ENCODE results near the gene MORC1. TPM values are rescaled to one million over a fixed set of nuclear protein-coding genes. Genes with fewer than 3 reads are reported as not detected.

MORC1 gene
- total RNA-seq, 1 donor from 2014 or later: not detected

- Histone ChIP-seq H3K4me3 (no peak overlapping the region), H3K27me3 (ENCODE audit: low read depth) (no peaks in the 10 kb centered on the region), H3K9me3 (no peaks in the 10 kb centered on the region), H3K4me1 (no peaks in the 10 kb centered on the region), H3K27ac (no peak overlapping the region), H3K36me3 (no peaks in the 10 kb centered on the region)
- DNase-seq (no peak), ATAC-seq (no peak)
- intact Hi-C loops (cut with DNase I): no loop called here
- TF ChIP-seq, protein P1, sequence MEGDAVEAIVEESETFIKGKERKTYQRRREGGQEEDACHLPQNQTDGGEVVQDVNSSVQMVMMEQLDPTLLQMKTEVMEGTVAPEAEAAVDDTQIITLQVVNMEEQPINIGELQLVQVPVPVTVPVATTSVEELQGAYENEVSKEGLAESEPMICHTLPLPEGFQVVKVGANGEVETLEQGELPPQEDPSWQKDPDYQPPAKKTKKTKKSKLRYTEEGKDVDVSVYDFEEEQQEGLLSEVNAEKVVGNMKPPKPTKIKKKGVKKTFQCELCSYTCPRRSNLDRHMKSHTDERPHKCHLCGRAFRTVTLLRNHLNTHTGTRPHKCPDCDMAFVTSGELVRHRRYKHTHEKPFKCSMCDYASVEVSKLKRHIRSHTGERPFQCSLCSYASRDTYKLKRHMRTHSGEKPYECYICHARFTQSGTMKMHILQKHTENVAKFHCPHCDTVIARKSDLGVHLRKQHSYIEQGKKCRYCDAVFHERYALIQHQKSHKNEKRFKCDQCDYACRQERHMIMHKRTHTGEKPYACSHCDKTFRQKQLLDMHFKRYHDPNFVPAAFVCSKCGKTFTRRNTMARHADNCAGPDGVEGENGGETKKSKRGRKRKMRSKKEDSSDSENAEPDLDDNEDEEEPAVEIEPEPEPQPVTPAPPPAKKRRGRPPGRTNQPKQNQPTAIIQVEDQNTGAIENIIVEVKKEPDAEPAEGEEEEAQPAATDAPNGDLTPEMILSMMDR (IDR thresholded peaks at IDR 0.05): no peak
These were observed 94.8 kb downstream of the MORC1 start for GRCh38 chr3:109023167-109023566.

- DNase-seq: no peak
- Histone ChIP-seq H3K4me1 (no peaks in the 10 kb centered on the region), H3K9me3 (no peaks in the 10 kb centered on the region), H3K36me3 (no peaks in the 10 kb centered on the region), H3K27ac (no peak overlapping the region), H3K4me3 (no peak overlapping the region), H3K27me3 (ENCODE audit: low read depth) (no peaks in the 10 kb centered on the region)
- TF ChIP-seq, protein P1 (IDR thresholded peaks at IDR 0.05): no peak
- intact Hi-C loops (cut with DNase I): no loop called here
- ATAC-seq: no peak
These were observed 96.4 kb downstream of the MORC1 start for GRCh38 chr3:109021556-109021955.

- no peak overlapping the region for H3K27ac ChIP-seq
- no peaks in the 10 kb centered on the region for H3K27me3 ChIP-seq (ENCODE audit: low read depth)
- ATAC-seq (no peak), DNase-seq (no peak)
- intact Hi-C loops (cut with DNase I): no loop called here
- H3K36me3 ChIP-seq: no peaks in the 10 kb centered on the region
- no peaks in the 10 kb centered on the region for H3K9me3 ChIP-seq
- no peak overlapping the region for H3K4me3 ChIP-seq
- H3K4me1 ChIP-seq: no peaks in the 10 kb centered on the region
- TF ChIP-seq, protein P1 (IDR thresholded peaks at IDR 0.05): no peak
These were observed 99.1 kb downstream of the MORC1 start for GRCh38 chr3:109018828-109019227.

GRCh38 chr3:109005443-109005842 is 112.5 kb downstream of the MORC1 start:
- no peak for DNase-seq
- Histone ChIP-seq H3K4me3 (no peak overlapping the region), H3K27me3 (ENCODE audit: low read depth) (no peaks in the 10 kb centered on the region), H3K4me1 (no peaks in the 10 kb centered on the region), H3K27ac (no peak overlapping the region), H3K36me3 (no peaks in the 10 kb centered on the region), H3K9me3 (no peaks in the 10 kb centered on the region)
- intact Hi-C loops (cut with DNase I): no loop called here
- no peak for ATAC-seq
- TF ChIP-seq, protein P1 (IDR thresholded peaks at IDR 0.05): no peak

DNA sequence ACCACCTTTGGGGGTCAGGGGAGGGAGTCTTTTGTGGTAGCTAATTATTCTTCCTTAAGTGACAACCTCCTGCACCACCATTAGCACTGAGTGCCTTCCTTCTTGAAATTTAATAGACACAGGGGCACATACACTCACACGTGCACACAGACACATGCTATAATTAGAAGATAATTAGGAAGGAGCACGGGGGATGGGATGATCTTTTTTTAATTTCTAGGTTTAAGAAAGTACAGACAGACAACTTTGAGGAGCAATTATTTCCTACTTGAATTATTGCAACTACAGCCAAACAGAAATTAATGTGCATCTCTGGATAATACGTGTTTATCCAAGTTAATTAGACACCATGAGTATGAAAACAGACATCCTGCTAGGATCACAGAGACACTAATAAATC is 119.5 kb downstream of the MORC1 start:
- no peak overlapping the region for H3K27ac ChIP-seq
- no peaks in the 10 kb centered on the region for H3K4me1 ChIP-seq
- DNase-seq (no peak), ATAC-seq (no peak)
- intact Hi-C loops (cut with DNase I): no loop called here
- TF ChIP-seq, protein P1 (IDR thresholded peaks at IDR 0.05): no peak
- H3K4me3 ChIP-seq: no peak overlapping the region
- no peaks in the 10 kb centered on the region for H3K36me3 ChIP-seq
- no peaks in the 10 kb centered on the region for H3K27me3 ChIP-seq (ENCODE audit: low read depth)
- no peaks in the 10 kb centered on the region for H3K9me3 ChIP-seq

DNA sequence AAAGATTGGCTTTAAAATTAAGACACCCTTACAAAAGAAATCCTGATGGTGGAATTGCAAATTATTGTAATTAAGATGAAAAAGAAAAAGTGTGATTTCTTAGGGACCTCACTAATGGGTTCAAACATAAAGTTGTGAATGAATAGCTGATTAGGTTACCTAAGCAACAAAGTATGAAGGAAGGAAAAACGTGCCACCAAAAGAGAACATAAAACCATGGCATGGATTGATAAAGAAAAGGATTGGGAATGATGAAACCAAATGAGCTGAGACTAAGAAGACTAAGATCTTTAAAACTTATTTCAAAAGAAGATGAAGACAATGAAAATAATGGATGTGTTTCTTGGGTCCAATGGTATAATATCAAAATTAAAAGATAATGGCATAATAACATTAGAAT is 132.1 kb downstream of the MORC1 start:
- no peak overlapping the region for H3K27ac ChIP-seq
- TF ChIP-seq, protein P1 (IDR thresholded peaks at IDR 0.05): no peak
- DNase-seq (no peak), ATAC-seq (no peak)
- intact Hi-C loops (cut with DNase I): no loop called here
- H3K9me3 ChIP-seq: no peaks in the 10 kb centered on the region
- no peaks in the 10 kb centered on the region for H3K27me3 ChIP-seq (ENCODE audit: low read depth)
- no peaks in the 10 kb centered on the region for H3K36me3 ChIP-seq
- no peak overlapping the region for H3K4me3 ChIP-seq
- H3K4me1 ChIP-seq: no peaks in the 10 kb centered on the region

All from lower lobe of right lung (tissue), 2 donors.